ENCODE data around the gene TXNIP. TPM values are rescaled to one million over a fixed set of nuclear protein-coding genes. Genes with fewer than 3 reads are reported as not detected.

TXNIP gene
- total RNA-seq, 2 experiments from 2014 or later: 86.0 to 91.1 TPM

- H3K4me1 Mint-ChIP-seq (ENCODE audit: low read depth): peaks cover 53% of the 10 kb centered on the region
- no peaks in the 10 kb centered on the region for H3K9me3 Mint-ChIP-seq
- H3K27ac Mint-ChIP-seq: no peak overlapping the region
- intact Hi-C loops (cut with micrococcal nuclease): no loop called here
- no peaks in the 10 kb centered on the region for H3K27me3 Mint-ChIP-seq (ENCODE audit: low read depth)
- no peaks in the 10 kb centered on the region for H3K36me3 Mint-ChIP-seq (ENCODE audit: low read depth)
- H3K4me3 Mint-ChIP-seq: peak overlapping the region; percentile 23
- DNase-seq: no peak
- CTCF ChIA-PET: interaction anchor here (1.0 to 3.2 kb wide), 5 partner anchors 10 to 73 kb away, joined by 3 to 29 read pairs (median 5); partner anchors contain the start of gene RBM8A
Measured at GRCh38 chr1:145959333-145959732, 37.0 kb downstream of the TXNIP start.

- intact Hi-C loops (cut with micrococcal nuclease): loop anchor here (1.0 kb wide), 3 partner anchors 31 to 100 kb away; partner anchors contain the start of gene RBM8A
- Mint-ChIP-seq H3K4me3 (peak overlapping the region; percentile 83), H3K9me3 (no peaks in the 10 kb centered on the region)
Measured at GRCh38 chr1:145958734-145959133, 37.6 kb downstream of the TXNIP start.

GRCh38 chr1:145957443-145958319 lies 38.7 kb downstream of the TXNIP start, which contains the start of gene LIX1L:
TSS of gene LIX1L (minus strand) at chr1:145958017. CDS start at chr1:145957927, 90 bp downstream.
- H3K4me1 Mint-ChIP-seq (ENCODE audit: low read depth): peaks cover 56% of the 10 kb centered on the region
- H3K27me3 Mint-ChIP-seq (ENCODE audit: low read depth): no peaks in the 10 kb centered on the region
- no peaks in the 10 kb centered on the region for H3K9me3 Mint-ChIP-seq
- peaks cover 2% of the 10 kb centered on the region for H3K36me3 Mint-ChIP-seq (ENCODE audit: low read depth)
- intact Hi-C loops (cut with micrococcal nuclease): loop anchor here (1.0 kb wide), 4 partner anchors 30 to 99 kb away; partner anchors contain the start of genes PEX11B and RBM8A
- DNase-seq: peak; percentile 98
- peak within 1 kb of the TSS; percentile 83 for H3K4me3 Mint-ChIP-seq
- H3K27ac Mint-ChIP-seq: peak within 1 kb of the TSS; percentile 83
- CTCF ChIA-PET: interaction anchor here (0.5 to 3.2 kb wide), 15 partner anchors 8 to 113 kb away, joined by 3 to 29 read pairs (median 4); partner anchors contain the start of genes NUDT17, PIAS3 and RBM8A

More at GRCh38 chr1:145958734-145959133, 37.6 kb downstream of the TXNIP start:
- no peak for DNase-seq
- peaks cover 56% of the 10 kb centered on the region for H3K4me1 Mint-ChIP-seq (ENCODE audit: low read depth)
- H3K36me3 Mint-ChIP-seq (ENCODE audit: low read depth): no peaks in the 10 kb centered on the region
- CTCF ChIA-PET: interaction anchor here (0.5 to 3.2 kb wide), 10 partner anchors 10 to 114 kb away, joined by 3 to 29 read pairs (median 5); partner anchors contain the start of genes NUDT17, PIAS3 and RBM8A
- H3K27ac Mint-ChIP-seq: peak overlapping the region; percentile 20
- no peaks in the 10 kb centered on the region for H3K27me3 Mint-ChIP-seq (ENCODE audit: low read depth)

GRCh38 chr1:145956781-145957442 lies 39.5 kb downstream of the TXNIP start:
- Mint-ChIP-seq H3K4me3 (peak overlapping the region; percentile 83), H3K36me3 (ENCODE audit: low read depth) (peaks cover 4% of the 10 kb centered on the region), H3K27me3 (ENCODE audit: low read depth) (no peaks in the 10 kb centered on the region), H3K27ac (peak overlapping the region; percentile 83), H3K4me1 (ENCODE audit: low read depth) (peaks cover 61% of the 10 kb centered on the region), H3K9me3 (no peaks in the 10 kb centered on the region)
- CTCF ChIA-PET: interaction anchor here (0.7 to 3.2 kb wide), 7 partner anchors 22 to 112 kb away, joined by 3 to 29 read pairs (median 6); partner anchors contain the start of genes NUDT17, PIAS3 and RBM8A
- DNase-seq: no peak
- intact Hi-C loops (cut with micrococcal nuclease): loop anchor here (1.0 kb wide), 2 partner anchors 7 to 39 kb away; partner anchors contain the start of genes ANKRD34A, PEX11B and POLR3GL

DNA sequence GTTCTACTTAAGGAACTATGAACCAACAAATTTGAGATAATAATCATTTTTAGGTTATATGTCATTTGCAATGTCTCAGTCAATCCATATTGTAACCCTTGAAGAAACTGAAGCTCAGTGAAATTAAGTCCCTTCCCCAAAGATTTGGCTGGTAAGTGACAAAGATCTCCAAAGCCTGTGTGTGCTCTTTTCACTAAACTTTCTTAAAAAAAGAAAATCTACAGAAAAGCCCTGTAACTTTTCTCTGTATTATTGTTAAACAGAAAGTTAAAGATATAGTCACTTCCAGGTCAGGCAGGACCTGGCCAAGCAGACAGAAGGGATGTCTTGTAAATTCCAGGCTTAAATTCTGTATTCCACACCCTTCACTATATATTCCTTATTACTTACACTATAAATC lies 40.0 kb downstream of the TXNIP start:
- peaks cover 64% of the 10 kb centered on the region for H3K4me1 Mint-ChIP-seq (ENCODE audit: low read depth)
- H3K9me3 Mint-ChIP-seq: no peaks in the 10 kb centered on the region
- peak overlapping the region; percentile 83 for H3K4me3 Mint-ChIP-seq
- peaks cover 7% of the 10 kb centered on the region for H3K36me3 Mint-ChIP-seq (ENCODE audit: low read depth)
- CTCF ChIA-PET: interaction anchor here (0.7 to 3.2 kb wide), 3 partner anchors 29 to 51 kb away, joined by 3 to 14 read pairs (median 3); partner anchors contain the start of gene RBM8A
- intact Hi-C loops (cut with micrococcal nuclease): loop anchor here (1.0 kb wide), 1 partner anchor 8 kb away; the partner anchor contains the start of genes ANKRD34A and POLR3GL
- peak overlapping the region; percentile 83 for H3K27ac Mint-ChIP-seq
- no peak for DNase-seq
- no peaks in the 10 kb centered on the region for H3K27me3 Mint-ChIP-seq (ENCODE audit: low read depth)

DNA sequence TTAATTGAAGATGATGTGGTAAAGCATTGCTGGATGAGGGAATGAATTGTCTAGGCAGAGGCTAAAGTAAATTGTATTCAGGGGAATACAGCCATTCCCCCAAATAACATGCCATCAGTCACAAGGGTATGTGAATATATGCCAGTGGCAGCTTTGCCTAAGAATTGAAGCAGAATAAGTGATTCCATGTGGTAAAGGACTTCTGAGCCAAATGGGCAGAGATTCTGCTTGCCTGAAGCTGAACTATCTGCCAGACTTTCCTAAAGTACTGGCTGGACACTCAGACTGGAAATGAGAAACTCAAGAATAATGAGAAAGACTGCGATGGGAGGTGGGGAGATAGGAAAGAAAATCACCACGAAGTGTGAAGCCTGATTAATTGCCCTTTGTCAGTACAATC lies 40.9 kb downstream of the TXNIP start:
- peaks cover 68% of the 10 kb centered on the region for H3K4me1 Mint-ChIP-seq (ENCODE audit: low read depth)
- DNase-seq: no peak
- no peaks in the 10 kb centered on the region for H3K27me3 Mint-ChIP-seq (ENCODE audit: low read depth)
- no peak overlapping the region for H3K4me3 Mint-ChIP-seq
- intact Hi-C loops (cut with micrococcal nuclease): no loop called here
- no peak overlapping the region for H3K27ac Mint-ChIP-seq
- CTCF ChIA-PET: interaction anchor here (1.0 to 1.3 kb wide), 2 partner anchors 8 to 28 kb away, joined by 3 to 6 read pairs; partner anchors contain the start of gene RBM8A
- H3K36me3 Mint-ChIP-seq (ENCODE audit: low read depth): peaks cover 9% of the 10 kb centered on the region
- H3K9me3 Mint-ChIP-seq: no peaks in the 10 kb centered on the region

DNA sequence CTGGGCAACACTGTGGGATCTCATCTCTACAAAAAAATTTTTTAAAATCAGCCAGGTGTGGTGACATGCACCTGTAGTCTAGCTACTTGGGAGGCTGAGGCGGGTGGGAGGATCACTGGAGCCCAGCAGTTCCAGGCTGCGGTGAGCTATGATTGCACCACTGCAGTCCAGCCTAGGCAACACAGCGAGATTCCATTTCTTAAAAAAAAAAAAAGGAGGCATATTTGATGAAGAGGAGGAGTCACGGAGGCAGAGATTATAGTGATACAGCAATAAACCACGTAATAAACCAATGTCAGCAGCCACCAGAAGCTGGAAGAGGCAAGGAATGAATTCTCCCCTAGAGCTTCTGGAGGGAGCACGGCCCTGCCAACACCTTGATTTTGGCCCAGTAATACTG lies 42.5 kb downstream of the TXNIP start:
- CTCF ChIA-PET: interaction anchor here (1.1 kb wide), 1 partner anchor 26 kb away, joined by 3 read pairs; the partner anchor contains the start of gene RBM8A
- Mint-ChIP-seq H3K36me3 (ENCODE audit: low read depth) (peaks cover 9% of the 10 kb centered on the region), H3K27me3 (ENCODE audit: low read depth) (no peaks in the 10 kb centered on the region), H3K4me3 (no peak overlapping the region), H3K27ac (no peak overlapping the region), H3K9me3 (no peaks in the 10 kb centered on the region), H3K4me1 (ENCODE audit: low read depth) (peaks cover 67% of the 10 kb centered on the region)
- intact Hi-C loops (cut with micrococcal nuclease): no loop called here
- no peak for DNase-seq

GRCh38 chr1:145952903-145953302 lies 43.5 kb downstream of the TXNIP start:
- Mint-ChIP-seq H3K36me3 (ENCODE audit: low read depth) (peaks cover 9% of the 10 kb centered on the region), H3K4me1 (ENCODE audit: low read depth) (peaks cover 59% of the 10 kb centered on the region), H3K4me3 (no peak overlapping the region), H3K27me3 (ENCODE audit: low read depth) (no peaks in the 10 kb centered on the region), H3K9me3 (no peaks in the 10 kb centered on the region), H3K27ac (no peak overlapping the region)
- intact Hi-C loops (cut with micrococcal nuclease): no loop called here
- no peak for DNase-seq
- CTCF ChIA-PET: interaction anchor here (0.6 kb wide), 1 partner anchor 33 kb away, joined by 4 read pairs; no protein-coding TSS in a partner anchor

- DNase-seq: no peak
- H3K9me3 Mint-ChIP-seq: no peaks in the 10 kb centered on the region
- peaks cover 9% of the 10 kb centered on the region for H3K36me3 Mint-ChIP-seq (ENCODE audit: low read depth)
- intact Hi-C loops (cut with micrococcal nuclease): no loop called here
- CTCF ChIA-PET: interaction anchor here (0.6 to 0.7 kb wide), 2 partner anchors 10 to 124 kb away, joined by 3 read pairs; no protein-coding TSS in a partner anchor
- no peak overlapping the region for H3K27ac Mint-ChIP-seq
- no peak overlapping the region for H3K4me3 Mint-ChIP-seq
- H3K27me3 Mint-ChIP-seq (ENCODE audit: low read depth): no peaks in the 10 kb centered on the region
- H3K4me1 Mint-ChIP-seq (ENCODE audit: low read depth): peaks cover 67% of the 10 kb centered on the region
Measured at GRCh38 chr1:145951526-145951925, 44.9 kb downstream of the TXNIP start.

GRCh38 chr1:145949219-145949618 lies 47.2 kb downstream of the TXNIP start:
- Mint-ChIP-seq H3K4me3 (no peak overlapping the region), H3K4me1 (ENCODE audit: low read depth) (peaks cover 52% of the 10 kb centered on the region), H3K9me3 (no peaks in the 10 kb centered on the region), H3K36me3 (ENCODE audit: low read depth) (peaks cover 16% of the 10 kb centered on the region), H3K27ac (no peak overlapping the region), H3K27me3 (ENCODE audit: low read depth) (no peaks in the 10 kb centered on the region)
- CTCF ChIA-PET: interaction anchor here (0.7 to 2.1 kb wide), 2 partner anchors 9 to 22 kb away, joined by 3 to 5 read pairs; partner anchors contain the start of genes LIX1L and RBM8A
- intact Hi-C loops (cut with micrococcal nuclease): no loop called here
- no peak for DNase-seq

DNA sequence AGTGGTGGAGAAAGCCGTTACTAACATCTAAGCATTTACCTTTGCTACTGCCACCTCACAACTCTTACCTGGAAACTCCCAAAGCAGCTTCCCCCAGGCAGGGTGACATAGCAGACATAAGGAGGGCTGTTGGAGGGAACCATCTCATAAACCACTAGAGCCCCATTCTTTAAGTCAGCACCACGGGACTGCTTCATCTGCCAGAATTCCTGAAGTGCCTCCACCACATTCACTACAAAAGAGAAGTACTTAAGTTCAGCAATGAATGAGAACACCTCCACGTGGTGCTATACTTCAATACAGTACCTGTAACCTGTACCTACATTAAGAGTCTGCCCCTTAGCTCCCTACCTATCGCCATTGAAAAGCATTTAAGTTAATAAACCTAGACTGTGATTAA lies 48.8 kb downstream of the TXNIP start:
- H3K36me3 Mint-ChIP-seq (ENCODE audit: low read depth): peaks cover 19% of the 10 kb centered on the region
- no peak overlapping the region for H3K27ac Mint-ChIP-seq
- no peak for DNase-seq
- intact Hi-C loops (cut with micrococcal nuclease): no loop called here
- H3K4me3 Mint-ChIP-seq: no peak overlapping the region
- CTCF ChIA-PET: no interaction called here
- H3K27me3 Mint-ChIP-seq (ENCODE audit: low read depth): no peaks in the 10 kb centered on the region
- no peaks in the 10 kb centered on the region for H3K9me3 Mint-ChIP-seq
- H3K4me1 Mint-ChIP-seq (ENCODE audit: low read depth): peaks cover 41% of the 10 kb centered on the region

Data from activated naive CD4-positive, alpha-beta T cell treated with anti-CD3 and anti-CD28 coated beads for 36 hours (primary cell).